Measurements from ENCODE around the gene DNASE2B.

The DNASE2B gene

DNA sequence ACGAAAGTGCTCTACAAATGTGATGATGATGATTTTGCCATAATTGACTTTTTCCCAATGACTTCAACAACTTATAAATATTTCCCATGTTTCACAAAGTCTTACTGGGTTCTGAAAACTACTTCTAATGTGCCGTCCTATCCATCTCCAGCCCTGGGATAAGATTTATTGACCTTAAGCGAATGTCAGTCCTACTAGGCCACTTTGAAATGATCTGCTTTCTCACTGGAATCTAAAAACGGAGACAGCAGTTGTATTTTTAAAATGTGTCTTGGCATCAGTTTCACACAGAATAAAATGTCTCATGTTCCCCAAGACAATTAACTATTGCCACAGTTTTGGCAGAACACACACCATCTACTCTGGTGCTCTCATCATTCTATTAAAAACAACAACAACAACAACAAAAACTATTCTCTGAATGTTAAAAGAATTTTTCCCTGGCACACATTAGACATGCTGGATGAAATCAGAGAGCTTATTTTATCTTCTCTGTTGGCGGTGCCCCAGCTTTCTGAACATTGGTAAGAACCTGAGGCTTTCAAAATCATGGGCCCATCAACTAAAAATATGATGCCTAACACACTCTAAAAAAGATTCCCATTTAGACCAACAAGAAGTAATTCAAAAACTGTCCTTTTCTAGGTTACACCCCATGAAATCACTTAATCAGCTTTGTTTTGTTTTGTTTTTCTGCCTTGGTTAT is 23.1 kb upstream of the DNASE2B start:
- DNase-seq (ENCODE audit: low read depth) = no peak

DNA sequence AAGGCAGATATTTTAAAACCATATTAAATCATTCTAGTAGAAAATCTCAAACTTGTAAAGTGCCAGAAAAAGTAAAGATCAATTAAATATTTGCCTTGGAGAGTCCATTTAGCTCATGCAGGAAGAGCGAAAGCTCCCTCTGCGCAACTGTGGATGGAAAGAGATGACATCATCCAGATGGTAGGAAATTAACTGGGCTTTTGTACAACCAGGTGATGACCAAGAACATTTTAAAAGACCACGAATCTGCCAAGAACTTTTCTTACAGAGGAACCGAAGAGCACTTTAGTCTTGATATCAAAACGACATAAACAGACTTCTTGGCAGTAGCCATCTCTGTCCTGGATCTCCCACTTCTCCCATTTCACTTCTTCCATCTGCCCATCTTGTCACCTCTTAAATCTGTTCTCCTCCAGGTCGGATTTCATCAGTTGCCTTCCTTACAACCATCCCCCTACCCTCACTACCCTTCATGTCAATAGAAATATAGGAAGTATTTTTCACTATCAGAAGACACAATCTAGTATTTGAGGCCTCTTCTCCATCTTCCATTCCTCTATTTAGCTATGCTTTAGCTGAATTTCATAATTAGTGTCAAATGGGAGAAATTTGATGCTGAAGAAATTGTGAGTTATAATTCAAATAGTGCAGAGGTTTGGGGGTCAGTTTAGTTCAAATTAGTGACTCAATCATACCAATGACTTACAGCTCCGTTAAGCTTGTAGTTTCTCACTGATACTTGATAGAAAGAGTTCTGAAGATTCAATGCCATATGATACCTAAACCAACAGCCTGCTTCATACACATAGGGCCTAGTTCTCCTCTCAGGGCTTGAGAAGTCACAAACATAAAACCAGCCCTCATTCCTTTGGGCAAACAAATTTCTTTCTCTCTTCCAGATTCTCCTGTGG is 22.0 kb upstream of the DNASE2B start:
- no peak for DNase-seq (ENCODE audit: low read depth)

DNA sequence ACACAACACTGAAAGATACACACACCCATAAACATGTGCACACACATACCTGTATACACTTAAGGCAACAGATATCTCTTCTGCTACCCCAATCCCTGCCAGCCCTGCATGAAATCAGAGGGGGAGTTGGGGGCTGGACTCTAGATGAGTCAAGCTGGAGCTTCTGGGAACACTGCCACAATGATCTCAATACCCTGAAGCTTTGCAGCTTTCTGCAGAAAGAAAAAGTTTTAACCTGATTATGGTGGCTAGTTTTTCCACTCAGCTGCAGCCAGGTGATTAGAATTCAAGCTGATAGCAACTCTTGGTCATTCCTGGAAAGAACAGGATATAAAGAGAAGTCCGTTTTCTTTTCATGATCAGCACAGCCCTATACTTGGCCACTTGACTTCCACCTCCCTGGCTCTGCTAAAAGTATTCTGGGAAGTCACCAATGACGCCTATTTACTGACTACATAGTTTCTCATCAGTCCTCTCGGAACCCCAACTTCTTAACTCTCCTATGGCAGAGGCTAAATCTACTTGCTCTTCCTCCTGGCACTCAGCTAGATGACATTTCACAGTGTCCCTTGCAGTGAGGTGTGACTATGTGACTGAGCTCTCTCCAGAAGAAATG is 20.7 kb upstream of the DNASE2B start:
- no peak for DNase-seq (ENCODE audit: low read depth)

DNA sequence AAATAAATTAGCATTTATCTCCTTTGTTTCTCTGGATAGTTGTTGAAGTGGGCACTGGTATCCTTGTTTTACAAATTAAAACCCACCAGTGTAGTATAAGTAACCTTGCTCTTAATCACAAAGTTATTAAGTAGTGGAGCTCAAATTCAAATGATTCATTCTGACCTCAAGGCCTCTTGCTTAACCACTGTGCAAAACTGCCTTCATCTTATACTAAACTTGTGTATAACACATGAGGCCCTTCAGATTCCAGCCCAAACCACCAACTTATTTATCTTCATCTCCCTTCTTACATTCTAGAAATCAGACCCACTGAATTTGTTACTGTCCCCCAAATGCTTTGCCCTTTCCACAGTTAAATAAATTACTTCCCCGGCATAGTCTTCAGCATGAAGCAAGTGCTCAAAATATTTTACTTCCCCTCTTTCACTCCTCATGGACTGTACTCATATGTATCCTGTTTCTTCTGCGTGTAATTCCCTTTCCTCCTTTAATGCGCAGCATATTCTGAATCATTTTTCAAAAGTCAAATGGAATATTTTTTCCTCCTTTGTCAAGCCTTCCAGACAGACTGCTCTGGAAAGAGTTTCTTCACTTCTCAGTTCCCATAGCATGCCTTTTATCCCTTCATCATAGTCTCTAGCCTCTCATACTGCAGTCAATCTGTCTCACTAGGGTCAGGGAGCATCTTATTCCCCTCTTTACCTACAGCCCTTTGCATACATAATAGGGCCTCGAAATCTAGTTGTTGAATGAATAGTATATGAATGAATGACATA is 19.0 kb upstream of the DNASE2B start:
- DNase-seq (ENCODE audit: low read depth) = no peak

DNA sequence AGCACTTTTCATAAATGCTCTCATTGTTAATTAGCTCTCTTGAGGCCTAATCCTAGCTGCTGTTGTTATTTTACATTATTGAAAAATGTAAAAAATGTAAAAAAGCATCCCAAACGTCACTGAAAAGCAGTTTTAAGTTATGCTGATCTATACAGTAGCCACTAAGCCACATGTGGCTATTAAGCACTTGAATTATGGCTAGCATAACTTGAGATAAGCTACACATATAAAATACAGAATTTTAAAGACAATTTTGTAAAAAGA is 18.4 kb upstream of the DNASE2B start:
- no peak for DNase-seq (ENCODE audit: low read depth)

DNA sequence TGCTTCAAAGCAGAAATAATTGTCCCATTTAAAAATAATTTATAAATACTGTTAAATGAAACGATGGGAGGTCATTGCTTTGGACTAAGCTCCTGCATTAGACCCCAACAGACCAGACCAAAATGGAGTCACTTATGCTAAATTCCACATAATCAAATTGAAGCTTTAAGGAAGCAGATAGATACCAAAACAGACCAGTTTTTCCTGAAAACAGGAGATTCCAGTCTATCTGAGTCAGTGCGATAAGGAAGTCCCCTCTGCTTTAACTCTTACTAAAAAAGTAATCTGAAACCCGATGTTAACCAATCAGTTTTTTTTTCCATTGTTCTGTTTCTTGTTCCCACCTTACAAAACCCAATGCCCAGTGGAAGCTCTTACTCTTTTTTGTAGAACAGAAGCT is 16.2 kb upstream of the DNASE2B start:
- no peak for DNase-seq (ENCODE audit: low read depth)

DNA sequence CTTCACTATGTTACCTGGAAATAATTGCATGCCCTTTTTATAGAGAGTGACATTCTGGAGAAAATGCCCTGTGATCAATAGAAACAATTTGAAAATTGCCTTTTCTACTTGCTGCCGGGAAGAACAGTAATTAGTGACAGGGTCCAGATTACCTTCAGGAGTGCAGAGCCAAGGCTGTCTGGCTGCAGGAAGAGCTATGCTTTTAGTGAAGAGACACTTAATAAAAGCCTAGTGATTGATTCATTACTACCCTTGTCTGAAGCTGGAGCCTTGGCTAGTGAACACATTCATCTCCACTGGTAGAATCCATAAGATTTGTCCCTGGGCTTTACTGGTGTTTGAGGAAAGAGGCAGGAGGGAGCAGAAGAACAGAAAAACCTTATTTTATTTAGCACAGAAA is 12.9 kb upstream of the DNASE2B start:
- no peak for DNase-seq (ENCODE audit: low read depth)

DNA sequence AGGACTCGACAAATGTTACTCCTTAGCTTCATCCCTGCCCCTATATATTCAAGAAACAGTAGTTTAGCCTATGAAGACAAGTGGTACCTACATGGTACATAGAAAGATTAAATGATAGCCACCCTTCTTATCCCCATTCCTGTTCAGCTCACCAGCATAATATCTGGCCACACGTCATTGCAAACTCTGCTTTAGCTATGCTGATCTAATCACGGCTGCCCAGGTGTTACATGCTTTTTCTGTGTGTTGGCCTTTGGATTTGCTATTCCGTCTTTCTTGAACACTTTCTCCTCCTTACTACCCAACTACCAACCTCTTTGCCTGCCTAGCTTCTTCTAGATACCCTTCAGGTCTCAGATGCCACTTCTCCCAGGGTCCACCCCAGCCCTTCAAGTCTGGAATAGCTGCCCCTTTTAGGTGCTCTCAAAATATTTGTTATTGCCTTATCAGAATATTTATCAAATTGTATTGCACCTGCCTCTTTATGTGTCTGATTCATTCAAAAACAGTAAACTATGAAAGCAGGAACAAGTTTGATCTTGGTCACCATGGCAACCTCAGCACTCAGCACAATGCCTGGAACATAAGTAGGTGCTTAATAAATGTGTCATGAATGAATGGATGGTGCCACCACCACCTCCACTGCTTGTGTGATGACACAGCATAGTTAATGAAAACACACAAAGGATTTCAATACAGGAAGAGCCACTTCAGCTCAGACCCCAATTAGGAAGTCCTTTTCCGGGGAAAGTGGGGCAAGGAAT is 11.4 kb upstream of the DNASE2B start:
- DNase-seq (ENCODE audit: low read depth) = no peak

DNA sequence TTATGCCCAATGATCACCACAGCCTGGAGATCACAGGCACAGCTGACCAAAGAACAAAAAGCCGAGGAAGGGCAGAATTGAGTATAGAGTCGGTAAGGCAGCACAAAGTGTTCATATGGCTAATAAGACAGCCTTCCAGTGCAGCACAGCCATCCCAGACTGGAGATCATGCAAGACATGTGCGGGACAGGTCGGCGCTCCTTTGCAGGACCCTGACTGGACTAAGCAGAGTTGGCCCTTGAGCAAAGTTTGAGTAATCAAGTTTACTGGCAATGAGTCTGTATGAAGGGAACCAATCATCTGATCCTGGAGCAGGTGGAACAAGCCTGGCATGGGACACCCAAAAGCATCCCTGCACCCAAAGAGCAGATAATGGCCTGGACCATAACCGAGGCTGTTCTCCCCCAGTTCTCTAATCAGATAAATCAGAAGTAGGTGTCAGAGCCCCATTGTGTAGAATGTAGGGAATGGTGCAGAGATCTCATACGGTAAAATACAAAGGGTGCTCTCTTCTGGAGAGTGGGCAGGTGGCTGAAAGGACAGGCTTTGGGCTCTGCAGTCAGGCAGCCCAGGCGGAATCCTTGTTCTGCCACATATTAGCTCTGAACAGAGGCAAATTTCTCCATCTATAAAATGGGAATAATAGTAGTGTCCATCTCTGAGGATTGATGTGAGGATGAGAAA is 10.7 kb upstream of the DNASE2B start:
- no peak for DNase-seq (ENCODE audit: low read depth)

DNA sequence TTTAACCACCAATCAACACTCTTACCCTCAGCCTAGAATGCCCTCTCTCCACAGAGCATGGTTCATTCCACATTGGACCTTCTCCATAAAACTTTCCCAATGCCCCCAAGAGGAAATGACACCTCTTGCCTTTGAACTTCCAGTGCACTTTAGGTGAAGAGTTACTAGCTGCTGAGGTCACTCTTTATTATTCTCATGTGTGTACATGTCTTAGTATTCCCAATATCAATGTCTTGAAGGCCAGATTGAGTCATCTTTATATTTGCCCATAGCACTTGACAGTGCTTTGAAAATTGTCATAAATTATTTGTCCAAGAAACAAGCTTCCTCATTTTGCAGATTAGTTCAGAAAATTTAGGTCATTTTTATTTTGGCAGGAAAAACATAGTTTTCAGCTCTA is 8.1 kb upstream of the DNASE2B start:
- no peak for DNase-seq (ENCODE audit: low read depth)

DNA sequence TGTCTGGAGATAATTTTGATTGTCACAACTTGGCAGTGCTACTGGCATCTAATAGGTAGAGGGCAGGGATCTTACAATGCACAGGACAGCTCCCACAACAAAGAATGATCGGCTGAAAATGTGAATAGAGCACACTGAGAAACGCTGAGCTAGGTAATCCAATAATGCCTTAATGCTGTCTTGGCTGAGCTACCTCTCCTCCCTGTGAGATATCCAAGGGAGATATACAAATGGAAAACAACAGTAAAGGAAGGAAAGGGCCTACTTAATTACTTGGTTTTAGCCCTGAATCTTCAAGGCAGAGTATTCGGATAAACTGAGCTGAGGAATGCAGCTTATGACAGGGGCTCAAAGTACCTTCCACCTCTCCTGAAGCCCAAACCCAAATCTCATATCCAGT is 2.9 kb downstream of the DNASE2B start:
- DNase-seq (ENCODE audit: low read depth) = no peak

DNA sequence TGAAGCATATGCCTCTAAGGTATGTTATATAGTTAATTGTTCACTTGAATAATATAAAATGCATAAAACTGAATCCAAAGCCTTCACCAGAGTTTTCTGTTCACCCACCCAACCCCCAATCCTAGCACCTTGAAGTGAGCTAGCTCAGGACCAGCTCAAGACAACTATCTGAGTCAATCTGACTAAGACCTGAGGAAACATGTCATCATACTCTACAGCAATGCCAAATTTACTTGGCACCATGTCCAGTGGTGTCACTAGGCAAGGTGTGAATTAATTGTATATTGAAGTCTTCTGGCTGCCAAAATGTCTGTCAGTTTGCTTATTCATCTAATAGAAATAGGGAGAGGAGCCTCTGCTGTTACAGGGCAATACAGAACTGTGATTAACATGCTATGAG is 3.8 kb downstream of the DNASE2B start:
- DNase-seq (ENCODE audit: low read depth) = no peak

DNA sequence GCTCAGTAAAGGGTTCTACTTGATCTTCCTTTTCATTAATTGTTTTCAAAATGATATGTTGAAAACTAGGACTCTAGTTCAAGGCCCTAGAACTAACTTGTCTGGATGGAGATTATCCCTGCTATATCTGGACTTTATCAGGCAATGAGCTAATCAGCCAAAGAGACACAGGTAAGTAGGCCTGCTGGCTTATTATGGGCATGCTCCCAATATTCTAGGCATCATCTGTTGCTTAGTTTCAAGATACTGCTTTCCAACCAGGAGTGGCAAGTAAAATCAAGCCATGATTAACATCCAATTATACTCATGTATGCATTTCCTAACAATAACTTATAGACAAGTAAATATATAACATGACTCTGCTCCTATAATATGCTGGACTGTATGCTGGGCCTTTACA is 4.2 kb downstream of the DNASE2B start:
- DNase-seq (ENCODE audit: low read depth) = no peak

DNA sequence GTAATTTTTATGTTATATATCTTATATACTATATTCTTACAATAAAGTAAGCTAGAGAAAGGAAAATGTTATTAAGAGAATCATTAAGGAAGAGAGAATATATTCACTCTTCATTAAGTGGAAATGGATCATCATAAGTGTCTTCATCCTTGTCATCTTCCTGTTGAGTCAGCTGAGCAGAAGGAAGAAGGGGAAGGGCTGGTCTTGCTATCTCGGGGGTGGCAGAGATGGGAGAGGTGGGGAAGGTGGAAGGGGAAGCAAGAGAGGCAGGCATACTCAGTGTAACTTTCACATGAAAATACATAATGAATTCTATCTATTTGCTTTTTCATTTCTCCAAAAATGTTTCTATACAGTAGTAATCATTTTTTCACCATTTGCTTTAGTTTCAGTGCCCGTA is 5.1 kb downstream of the DNASE2B start:
- no peak for DNase-seq (ENCODE audit: low read depth)

DNA sequence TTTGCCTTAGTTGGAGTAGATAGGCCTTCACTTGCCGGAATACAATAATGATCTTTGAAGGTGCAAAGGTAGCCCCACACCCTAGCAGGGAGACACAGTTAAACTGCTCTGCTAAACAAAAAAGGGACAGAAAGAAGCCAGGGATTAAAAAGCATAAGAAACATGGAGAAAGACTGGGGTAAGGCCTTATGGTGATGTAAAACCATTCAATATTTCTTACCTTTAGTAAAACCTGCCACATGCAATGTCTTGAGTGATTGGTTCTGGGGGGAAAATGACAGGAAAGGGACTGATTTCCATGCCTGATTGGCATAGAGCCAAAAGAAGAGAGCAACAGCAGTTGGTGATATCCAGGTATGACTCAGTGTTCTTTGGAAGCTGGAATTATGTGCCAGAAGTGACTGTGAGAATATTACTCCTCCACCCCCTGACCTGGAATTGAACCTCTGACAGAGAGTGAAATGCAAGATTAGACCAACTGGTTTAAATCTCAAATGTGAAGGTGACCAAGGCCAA is 8.1 kb downstream of the DNASE2B start:
- no peak for DNase-seq (ENCODE audit: low read depth)

DNA sequence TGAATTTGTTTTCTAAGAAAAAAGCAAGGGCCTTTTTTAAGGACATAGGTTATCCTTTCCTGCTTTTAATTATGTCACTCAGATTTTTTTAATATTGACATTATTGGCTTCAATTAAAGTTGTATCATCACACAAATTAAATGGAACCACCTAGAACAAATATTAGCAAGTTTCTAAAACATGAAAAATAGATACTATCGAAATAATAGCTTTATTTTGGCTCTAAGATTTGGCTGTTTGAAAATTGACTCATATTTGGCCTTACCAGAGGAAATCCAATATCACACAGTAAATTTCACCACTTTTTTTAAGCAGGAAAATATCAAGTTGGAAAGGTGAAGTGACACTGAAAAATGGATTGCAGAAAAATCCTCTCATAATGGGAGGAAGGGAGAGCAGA is 9.2 kb downstream of the DNASE2B start:
- DNase-seq (ENCODE audit: low read depth) = no peak

DNA sequence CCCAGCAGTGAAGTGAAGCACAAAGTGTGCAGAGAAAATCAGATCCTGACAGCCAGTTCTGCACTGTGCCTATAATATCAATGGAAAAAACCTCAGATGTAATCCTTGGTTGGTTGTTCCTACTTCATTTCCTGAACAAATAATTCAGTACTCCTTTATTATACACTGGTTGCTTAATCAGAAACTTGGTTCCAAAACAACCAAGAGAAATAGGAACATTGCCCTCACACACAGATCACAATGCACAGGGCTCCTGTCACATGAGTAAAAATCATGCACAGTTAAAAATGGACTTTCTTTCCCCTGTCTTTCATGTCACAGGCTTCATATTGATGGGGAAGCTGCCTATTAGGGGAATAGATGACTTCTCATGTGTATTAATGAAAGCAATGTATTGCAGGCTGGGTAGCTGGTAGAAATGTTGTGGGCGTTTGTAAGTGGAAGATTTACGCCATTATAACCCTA is 9.7 kb downstream of the DNASE2B start:
- DNase-seq (ENCODE audit: low read depth) = no peak

DNA sequence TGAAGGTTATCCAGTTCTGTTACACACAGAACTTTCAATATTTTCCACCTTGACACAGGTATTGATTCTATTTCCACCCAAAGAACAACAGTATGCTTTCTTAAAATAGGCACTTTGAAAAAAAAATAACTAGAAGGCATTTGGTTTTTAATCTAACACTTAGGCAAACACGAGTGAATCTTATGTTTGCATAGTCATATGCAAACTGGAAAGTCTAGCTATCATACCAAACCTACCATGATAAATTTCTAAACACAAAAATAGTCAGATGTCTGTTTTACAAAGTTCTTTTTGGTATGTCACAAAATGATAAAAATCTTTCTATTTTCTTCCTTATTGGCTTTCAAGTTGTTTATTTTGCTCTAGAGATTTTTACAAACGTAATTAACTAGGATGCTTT is 11.6 kb downstream of the DNASE2B start:
- no peak for DNase-seq (ENCODE audit: low read depth)

DNA sequence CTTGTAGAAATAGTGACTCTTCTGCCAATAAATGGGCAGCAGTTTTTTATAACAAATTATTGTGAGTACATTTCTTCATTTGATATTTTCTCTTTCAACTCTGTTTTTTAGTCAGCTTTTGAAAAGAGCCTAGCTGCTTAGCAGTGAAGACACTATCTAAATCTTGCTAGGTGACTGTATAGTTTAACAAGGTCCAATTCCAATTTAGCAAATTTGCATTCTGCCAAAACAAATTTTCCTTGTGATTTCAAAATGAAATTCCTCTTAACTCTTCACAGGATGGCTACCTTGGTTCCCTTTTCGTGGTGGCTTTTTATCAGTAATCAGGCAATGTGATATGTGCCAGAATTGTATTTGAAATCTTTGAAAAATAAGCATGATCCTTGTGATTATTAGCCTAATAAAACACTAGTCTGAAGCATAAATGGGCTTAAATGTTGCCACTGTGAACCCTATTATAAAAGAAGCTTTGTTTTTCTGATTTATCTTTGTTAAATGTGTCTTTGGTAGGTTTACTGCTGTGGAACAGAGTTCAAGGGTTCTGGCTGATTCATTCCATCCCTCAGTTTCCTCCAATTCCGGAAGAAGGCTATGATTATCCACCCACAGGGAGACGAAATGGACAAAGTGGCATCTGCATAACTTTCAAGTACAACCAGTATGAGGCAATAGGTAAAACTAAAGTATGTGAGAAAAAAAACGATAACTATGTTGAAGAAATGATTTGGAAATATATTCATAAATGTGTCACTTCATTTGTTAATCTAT is 12.2 kb downstream of the DNASE2B start:
- no peak for DNase-seq (ENCODE audit: low read depth)

DNA sequence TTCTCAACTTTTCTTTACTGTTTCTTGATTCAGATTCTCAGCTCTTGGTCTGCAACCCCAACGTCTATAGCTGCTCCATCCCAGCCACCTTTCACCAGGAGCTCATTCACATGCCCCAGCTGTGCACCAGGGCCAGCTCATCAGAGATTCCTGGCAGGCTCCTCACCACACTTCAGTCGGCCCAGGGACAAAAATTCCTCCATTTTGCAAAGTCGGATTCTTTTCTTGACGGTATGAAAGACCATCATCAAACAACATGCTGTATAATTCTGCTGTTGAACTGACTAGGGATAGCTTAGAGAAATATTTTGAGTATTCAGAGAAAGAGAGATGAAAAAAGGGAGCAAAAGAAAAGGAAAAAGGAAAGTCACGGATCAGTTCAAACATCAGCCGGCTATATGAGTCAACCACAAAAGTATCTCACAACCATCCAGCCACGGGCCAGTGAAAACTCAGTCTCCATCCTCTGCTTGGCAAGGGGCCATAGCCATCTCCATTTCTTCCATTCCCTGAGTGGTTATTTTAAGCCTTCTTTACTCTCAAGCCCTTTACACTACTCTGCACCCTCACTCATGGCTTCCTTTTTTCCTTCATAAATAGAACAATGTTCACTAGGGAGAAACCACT is 14.1 kb downstream of the DNASE2B start:
- no peak for DNase-seq (ENCODE audit: low read depth)
